AG20443 (cell line): Measurements from ENCODE around the gene DCLRE1C.
"Not testable (repeated sequence)": the region's sequence is repeated elsewhere in the genome, so short reads cannot be mapped to it uniquely, and the experiment has no call there.

Experiments used
- DNase-seq: peaks from one replicate; pipeline ENCODE4 v3.0.0; 2012; ENCODE audit warnings: low spot score, mixed read lengths

DCLRE1C gene

DNA sequence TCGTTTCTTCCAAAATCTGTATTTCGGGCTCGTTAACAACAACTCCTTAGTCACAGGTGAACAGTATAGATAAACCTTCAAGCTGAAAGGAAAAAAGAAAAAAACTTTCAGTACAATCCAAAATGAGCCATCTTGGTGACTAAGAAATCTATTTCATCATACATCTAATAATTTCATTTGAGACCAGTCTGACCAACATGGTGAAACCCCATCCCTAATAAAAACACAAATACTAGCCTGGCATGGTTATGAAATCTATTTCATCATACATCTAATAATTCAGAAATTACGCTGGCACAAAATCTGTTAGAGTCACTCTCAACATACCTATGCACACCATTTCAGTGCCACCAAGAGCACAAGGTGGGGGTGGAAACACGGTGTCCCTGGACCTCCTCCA lies 8.8 kb downstream of the DCLRE1C start:
- DNase-seq = no peak

DNA sequence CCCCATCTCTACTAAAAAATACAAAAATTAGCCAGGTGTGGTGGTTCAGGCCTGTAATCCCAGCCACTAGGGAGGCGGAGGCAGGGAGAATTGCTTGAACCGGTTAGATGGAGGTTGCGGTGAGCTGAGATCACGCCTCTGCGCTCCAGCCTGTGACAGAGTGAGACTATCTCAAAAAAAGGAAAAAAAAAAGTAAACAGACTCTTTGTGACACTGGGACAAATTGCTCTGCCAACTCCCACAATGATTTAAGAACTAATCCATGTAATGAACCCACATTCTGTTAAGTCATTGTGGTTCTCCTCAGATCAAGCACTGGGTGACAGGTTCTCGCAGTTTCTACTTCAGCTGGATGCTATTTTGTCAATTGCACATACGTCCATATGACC lies 11.0 kb downstream of the DCLRE1C start:
- not testable (repeated sequence) for DNase-seq

DNA sequence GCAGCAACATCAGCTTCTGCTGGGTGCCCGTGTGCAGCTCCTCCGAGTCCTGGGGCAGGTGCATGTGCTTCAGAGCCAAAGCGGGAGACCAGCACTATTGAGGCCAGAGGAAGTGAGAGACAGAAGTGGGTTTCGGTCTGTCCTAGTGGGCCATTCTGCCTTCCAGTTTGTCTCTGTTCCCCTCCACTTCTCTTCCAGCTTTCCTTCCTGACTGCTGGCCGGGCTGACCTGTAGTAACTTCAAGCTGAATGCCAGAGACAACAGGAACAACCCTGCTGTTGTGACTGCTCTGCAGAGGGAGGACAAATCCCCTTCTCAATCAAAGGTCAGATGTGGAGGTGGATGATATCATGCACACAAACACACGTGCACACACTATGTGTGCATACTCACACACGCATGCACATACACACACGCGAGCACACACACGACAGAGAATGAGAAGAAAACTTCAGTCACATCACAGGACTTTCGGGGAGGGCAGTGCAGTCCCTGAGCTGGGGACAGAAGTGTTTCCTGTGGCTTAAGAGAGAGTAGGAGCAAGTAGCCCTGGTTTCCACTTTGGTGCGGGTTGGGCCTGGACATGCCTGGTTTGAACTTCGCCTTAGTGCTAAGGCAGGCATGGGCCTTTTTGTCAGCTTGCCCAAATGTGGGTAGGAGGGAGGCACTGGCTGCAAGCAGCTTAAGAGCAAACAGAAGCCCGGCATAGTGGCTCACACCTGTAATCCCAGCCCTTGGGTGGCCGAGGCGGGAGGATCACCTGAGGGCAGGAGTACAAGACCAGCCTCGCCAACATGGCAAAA lies 11.5 kb downstream of the DCLRE1C start:
- not testable (repeated sequence) for DNase-seq

DNA sequence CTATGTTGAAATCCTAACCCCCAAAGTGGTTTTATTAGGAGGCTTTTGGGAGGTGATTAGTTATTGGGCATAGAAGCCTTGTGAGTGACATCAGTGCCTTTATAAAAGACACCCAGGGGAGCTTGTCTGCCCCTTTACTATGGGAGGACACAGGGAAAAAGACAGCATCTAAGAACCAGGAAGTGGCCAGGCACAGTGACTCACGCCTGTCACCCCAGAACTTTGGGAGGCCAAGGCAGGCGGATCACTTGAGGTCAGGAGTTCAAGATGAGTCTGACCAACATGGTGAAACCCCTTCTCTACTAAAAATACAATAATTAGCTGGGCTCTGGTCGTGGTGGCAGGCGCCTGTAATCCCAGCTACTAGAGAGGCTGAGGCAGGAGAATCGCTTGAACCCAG lies 14.9 kb downstream of the DCLRE1C start:
- not testable (repeated sequence) for DNase-seq

DNA sequence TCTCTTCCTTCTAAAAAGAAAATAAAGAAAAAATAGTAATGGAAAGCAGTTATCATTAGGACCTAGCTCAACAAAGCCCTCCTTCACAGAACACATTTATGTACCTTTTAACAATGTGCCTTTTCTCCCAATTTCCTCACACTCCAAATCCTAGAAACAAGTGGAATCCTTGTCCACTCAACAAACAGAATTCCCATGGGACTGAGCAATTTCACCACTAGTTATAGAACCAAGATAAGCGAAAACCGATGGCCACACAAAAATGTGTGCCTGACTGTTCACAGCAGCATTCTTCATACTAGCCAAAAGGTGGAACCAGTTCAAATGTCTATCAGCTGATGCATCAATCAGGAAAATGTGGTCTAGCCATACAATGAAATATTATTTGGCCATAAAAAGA lies 17.3 kb downstream of the DCLRE1C start:
- no peak for DNase-seq

DNA sequence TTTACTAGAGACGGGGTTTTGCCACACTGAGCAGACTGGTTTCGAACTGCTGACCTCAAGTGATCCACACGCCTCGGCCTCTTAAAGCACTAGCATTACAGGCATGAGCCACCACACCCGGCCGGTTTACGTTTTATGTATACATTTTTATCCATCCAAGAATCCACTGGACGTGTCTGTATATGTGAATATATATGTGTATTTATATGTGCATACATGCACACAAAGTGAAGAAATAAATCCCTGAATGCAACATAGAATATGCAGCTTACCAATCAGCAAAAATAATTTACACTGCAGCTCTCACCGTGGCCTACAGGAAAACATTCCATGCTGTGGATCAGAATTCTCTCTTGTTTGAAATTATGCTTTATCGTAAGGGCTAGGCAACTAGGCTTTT lies 23.3 kb downstream of the DCLRE1C start:
- DNase-seq = no peak

DNA sequence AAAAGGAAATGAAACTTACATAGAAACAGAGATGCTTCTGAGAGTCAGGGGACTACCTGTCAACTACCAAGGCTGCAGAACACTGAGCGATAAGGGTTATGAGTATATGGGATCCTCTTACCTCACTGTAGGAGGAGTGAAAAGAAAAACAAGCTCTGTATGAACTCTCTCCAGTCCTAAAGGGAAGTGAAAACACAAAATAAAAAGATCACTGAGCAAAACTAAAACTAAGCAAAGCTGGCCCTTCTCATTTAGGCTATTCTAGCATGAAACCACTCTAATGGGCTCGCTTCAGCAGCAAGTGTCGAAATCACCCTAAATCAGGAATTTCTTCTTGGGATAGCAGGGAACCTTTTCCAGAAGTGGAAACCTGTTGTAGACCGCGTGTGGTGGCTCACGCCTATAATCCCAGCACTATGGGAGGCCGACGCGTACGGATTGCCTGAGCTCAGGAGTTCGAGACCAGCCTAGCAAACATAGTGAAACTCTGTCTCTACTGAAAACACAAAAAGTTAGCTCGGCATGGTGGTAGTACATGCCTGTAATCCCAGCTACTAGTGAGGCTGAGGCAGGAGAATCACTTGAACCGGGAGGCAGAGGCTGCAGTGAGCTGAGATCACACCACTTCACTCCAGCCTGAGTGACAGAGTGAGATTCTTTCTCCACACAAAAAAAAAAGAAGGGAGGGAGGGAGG lies 27.0 kb downstream of the DCLRE1C start:
- DNase-seq = no peak

DNA sequence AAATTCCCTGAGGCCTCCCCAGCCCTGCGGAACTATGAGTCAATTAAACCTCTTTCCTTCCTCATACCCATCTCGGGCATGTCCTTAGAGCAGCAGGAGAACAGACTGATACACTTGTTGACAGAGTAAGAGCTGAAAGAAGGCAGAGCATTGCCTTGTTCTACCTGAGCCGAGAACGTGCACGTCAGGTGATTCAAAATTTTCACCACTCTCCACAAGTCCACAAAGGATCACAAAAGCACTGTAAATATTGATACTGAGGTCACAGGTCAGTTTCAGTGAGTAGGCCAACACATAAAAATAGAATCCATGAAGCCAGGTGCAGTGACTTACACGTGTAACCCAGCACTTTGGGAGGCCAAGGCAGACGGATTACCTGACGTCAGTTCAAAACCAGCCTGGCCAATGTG lies 27.8 kb downstream of the DCLRE1C start:
- no peak for DNase-seq

DNA sequence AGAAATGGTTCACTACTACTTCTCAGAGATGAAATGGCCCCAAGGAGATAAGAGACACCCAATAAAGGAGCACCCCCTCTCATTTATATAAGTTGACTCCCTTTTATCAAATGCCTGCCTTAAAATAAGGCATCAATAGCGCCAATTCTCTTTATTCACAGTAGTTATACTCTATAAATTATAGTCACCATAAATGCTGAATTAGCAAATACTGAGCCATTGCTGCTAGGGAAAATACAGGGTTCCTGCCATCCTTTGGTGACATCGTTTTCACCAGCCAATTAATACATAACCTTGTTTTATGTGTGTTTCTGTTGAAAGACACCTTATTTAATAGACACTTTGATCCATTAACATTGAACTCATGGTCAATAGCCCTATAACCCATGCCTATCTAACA lies 28.6 kb downstream of the DCLRE1C start:
- DNase-seq = no peak

DNA sequence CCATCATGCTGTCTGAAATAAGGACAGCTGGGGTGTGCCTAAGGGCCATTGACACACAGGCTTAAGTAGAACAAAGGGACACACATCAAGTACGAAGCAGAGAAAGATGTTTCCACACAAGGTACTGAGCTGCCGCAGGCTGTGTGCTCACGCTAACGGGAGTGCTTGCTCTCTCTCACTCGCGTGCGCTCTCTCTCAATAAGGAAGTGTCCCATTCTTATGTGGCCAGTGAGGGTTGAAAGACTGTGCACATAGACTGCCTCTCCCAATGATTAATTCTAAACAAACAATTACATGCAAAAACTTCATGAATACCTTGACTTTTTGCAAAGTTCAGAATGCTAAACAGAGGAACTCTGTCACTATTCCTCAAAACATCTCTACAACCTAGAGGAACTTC lies 29.9 kb downstream of the DCLRE1C start:
- no peak for DNase-seq

DNA sequence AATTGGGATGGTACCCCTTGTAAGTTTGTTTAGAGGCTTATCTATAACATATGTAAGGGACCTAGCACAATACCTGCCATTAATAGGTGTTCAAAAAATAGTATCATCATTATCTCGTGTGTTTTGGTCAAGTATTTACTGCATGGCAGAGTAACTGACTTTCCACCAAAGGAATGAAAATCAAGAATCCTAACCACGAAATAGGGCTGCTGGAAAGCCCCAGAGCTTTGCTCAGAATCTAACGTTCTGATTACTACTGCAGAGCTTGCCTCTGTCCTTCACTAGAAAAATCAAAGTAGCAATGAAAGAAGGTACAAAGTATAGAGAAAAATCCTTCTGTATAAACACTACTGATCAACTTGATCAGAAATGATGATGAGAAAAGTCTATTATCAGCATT lies 34.9 kb downstream of the DCLRE1C start:
- DNase-seq = no peak

DNA sequence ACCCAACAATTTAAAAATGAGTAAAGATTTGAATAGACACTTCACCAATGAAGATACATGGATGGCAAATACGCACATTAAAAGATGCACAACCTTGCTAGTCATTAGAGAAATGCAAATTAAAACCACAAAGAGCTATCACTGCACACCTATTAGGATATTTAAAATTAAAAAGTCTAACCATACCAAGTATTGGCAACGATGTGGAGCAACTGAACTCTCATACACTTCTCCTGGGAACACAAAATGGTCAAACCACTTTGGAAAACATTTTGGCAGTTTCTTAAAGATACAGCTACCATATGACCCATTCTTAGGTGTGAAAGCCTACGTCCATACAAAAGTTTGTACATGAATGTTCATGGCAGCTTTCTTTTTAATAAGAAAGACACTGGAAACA lies 36.1 kb downstream of the DCLRE1C start:
- DNase-seq = no peak

DNA sequence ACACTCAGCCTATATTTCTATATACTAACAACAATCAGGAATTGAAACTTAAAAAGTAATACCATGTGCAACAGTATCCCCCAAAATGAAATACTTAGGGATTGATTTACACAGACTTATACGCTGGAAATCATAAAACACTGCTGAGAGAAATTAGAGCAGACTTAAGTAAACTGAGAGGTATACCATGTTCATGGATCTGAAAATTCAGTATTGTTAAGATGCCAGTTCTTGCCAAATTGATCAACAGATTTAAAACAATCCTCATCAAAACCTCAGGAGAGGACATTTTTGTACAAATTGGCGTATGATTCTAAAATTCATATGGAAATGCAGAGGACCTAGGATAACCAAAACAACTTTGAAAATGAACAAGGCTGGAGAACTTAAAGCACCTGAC lies 37.3 kb downstream of the DCLRE1C start:
- no peak for DNase-seq

DNA sequence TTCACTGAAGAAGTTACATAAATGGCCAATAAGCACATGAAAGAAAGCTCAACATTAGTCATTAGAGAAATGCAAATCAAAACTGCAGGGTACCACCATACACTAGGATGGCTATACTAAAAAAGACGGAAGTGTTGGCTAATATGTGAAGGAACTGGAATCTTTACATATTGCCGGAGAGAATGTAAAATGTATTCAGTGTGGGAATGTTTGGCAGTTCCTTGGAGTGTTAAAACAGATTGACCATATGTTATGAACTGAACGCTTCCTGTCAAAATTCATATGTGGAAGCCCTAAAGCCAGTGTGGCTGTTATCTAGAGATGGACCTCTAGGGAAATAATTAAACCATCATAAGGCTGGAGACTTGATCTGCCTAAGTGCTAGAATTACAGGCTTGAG lies 42.1 kb downstream of the DCLRE1C start:
- no peak for DNase-seq

DNA sequence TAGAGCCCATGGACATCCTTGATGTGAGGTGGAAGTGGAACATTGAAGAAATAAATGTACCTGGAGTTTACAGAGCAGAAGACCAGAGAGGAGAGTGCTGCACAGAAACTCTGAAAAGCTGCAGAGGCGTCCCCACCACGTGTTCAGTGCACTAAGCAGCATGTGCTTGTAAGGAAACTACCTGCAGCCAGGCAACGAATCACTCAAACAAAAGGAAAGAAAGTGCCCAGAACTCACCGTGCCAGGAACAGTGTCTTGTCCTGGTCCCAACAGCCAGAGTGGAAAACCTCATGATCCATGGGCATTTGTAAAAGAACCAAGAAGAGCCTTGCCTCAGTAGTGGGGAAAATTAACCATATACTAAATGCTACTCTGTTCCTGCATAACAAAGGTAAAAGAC lies 42.9 kb downstream of the DCLRE1C start:
- DNase-seq = no peak

DNA sequence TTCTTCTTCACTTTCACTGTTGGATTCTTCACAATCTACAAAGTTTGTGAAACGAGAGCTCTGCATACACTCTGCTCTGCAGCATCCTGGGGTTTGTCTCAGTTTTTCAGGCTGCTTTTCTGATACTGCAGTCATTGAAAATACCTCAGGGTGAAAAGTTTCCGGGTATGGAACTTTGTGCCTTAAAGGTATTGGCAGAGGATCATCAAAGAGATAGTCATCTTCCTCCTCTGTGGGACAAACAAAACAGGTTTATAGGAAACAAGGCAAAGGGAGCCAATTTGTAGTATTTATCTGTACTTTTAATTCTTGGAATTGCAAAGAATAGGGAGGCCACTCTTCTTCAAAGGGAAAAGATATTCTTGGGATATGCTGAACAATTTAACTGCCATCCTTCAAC lies 44.8 kb downstream of the DCLRE1C start:
- no peak for DNase-seq

DNA sequence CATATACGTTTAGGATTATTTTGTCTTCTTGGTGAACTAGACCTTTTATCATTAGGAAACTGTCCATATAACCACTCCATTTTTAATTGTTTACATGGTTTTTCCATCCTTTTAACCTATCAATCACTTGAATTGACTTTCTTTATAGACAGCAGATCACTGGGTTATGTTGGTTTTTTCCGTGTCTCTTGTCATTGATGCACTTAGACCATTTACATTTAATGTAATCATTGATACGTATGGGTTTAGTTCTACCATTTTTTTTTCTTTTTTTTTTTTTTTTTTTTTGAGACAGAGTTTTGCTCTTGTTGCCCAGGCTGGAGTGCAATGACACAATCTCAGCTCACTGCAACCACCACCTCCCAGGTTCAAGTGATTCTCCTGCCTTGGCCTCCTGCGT lies 46.3 kb downstream of the DCLRE1C start:
- DNase-seq = not testable (repeated sequence)

DNA sequence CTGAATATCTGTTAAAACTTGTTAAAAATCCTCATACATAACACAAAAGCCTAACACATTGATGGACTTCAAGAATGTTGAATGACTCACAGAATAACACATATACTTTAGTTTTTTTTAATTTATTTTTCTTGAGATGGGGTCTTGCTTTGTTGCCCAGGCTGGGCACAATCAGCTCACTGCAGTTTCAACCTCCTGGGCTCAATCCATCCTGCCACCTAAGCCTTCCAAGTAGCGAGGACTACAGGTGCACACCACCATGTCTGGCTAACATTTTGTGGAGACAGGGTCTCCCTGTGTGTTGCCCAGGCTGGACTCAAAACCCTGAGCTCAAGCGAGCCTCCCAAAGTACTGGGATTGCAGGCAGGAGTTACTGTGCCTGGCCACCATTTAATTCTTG lies 47.1 kb downstream of the DCLRE1C start:
- DNase-seq = no peak

DNA sequence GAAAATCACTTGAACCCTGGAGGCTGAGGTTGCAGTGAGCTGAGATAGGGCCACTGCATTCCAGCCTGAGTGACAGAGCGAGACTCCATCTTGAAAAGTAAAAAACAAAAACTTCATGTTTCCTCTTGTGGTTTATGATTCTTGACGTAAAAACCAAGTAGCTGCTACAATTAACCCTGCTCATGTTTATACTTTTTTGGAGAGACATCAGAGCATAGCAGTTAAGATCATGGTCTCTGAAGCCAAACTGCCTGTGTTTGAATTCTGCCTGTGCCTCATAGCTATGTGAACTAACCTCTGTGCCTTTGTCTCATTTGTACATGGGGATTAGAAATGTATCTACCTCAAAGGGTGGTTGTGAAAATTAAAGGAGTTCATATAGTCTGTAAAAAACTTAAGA lies 48.0 kb downstream of the DCLRE1C start:
- no peak for DNase-seq

DNA sequence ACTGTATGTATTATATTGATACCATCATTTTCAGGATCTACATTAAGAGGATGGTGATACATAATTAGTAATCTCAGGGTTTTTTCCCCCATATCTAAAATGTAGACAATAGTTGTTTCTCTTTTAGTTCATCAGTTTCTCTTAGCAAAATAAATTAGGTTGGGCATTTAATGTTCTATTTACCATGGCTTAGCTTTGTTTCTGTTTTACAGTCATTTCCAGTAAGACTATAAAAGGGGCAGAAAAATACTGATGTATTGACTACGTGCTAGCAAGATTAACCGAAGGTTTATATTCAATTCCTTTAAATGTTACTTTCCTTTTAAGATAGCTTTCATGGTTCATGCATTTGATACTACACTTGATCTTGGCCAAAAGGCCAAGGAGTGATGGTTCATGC lies 49.0 kb downstream of the DCLRE1C start:
- DNase-seq = no peak

DNA sequence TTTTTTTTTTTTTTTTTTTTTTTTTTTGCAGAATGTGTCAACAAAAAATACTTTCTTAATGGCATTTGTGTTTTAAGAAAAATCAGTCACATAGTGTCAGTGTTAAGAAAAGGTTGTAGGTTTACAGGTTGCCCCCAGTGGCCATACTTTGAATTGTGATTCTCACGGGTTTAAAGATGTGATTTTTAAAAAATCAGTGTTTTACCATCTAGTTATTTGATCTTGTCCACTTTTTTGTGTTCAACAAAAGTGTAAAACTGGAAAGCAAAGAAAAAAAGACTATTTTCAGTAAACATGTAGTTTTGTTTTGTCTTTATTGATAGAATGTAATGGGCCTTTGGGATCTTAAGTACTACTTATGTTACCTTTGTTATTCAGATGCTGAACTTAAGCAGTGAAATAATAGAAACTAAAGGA lies 49.6 kb downstream of the DCLRE1C start:
- peak; percentile 43 for DNase-seq

DNA sequence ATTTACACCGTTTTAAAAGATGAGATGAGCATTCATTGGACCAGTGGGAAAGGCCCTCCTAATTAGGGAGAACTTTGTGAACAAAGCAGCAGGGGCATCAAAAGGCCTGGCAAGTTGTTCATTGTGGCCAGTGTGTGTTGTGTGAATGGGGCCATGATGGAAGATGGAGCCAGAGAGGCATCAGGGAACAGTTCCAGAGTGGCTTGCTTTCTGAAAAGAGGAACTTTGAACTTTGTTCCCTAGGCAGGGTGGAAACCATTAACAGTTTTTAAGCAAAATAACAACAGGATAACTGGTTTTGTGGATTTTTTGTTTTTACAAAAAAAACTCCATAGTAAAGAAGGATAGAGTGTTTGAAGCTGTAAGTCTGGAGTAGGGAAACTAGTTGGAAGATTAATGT lies 62.7 kb downstream of the DCLRE1C start:
- no peak for DNase-seq

DNA sequence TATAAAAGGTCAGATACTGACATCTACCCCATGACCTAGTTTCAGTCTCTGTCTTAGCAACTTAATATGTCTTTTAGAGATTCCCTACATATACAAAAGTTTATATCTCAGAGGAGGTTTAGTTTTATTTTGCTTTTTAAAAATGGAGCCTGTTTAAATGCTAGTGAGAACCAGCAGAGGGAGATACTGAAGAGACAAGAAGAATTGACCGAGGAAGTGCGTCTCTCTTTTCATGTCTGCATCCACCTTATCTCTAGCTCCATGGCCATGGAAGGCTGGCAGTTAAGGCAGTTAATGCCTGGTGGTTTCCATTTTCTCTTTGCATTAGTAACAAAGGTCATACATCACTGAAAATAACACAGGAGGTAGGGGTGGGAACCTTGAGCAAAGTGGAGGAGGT lies 64.6 kb downstream of the DCLRE1C start:
- DNase-seq = no peak

DNA sequence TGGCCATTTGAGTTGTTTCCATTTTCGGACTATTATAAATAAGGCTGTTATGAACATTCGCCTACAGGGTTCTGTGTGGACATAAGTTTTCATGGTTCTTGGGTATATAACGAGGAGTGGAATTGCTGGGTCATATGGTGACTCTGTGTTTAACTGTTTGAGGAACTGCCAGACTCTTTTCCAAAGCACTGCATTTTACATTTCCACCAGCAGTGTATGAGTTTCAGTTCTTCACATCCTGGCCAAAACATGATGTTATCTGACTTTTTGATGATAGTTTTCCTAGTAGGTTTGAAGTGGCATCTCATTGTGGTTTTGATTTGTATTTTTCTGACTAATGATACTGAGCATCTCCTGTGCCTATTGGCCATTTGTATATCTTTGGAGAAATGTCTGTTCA lies 69.8 kb downstream of the DCLRE1C start:
- no peak for DNase-seq
